Activated T-helper 1 cell treated with anti-CD3 and anti-CD28 coated beads, Interleukin-2, amount 50 U/mL, for 16 hours (primary cell): ENCODE measurements around the gene PRDM16.
"Not testable (repeated sequence)": the region's sequence is repeated elsewhere in the genome, so short reads cannot be mapped to it uniquely, and the experiment has no call there.

Experiments
- DNase-seq, 2 donors: peaks; one replicate each; pipeline ENCODE4 v3.0.0-alpha.2; 2020; ENCODE audit warnings: low read depth in 1 of 2, low spot score in 1 of 2

PRDM16 gene

GRCh38 chr1:3080053-3080955 is 11.3 kb downstream of the PRDM16 start:
- no peak for DNase-seq

GRCh38 chr1:3081171-3081683 is 12.2 kb downstream of the PRDM16 start:
- DNase-seq = no peak

- DNase-seq = no peak
These were observed 13.0 kb downstream of the PRDM16 start for GRCh38 chr1:3082051-3082450.

- DNase-seq = no peak
These were observed 13.8 kb downstream of the PRDM16 start for GRCh38 chr1:3082571-3083516.

- DNase-seq = no peak
These were observed 15.2 kb downstream of the PRDM16 start for GRCh38 chr1:3084154-3084553.

GRCh38 chr1:3084726-3085125 is 15.7 kb downstream of the PRDM16 start:
- DNase-seq = no peak

- DNase-seq = no peak
These were observed 16.7 kb downstream of the PRDM16 start for GRCh38 chr1:3085721-3086120.

GRCh38 chr1:3086272-3086974 is 17.4 kb downstream of the PRDM16 start:
- DNase-seq = no peak

- DNase-seq = no peak
These were observed 18.0 kb downstream of the PRDM16 start for GRCh38 chr1:3087049-3087448.

- DNase-seq = not testable (repeated sequence)
These were observed 19.1 kb downstream of the PRDM16 start for GRCh38 chr1:3087946-3088668.

GRCh38 chr1:3089490-3089889 is 20.5 kb downstream of the PRDM16 start:
- DNase-seq = no peak

- DNase-seq = no peak
These were observed 22.3 kb downstream of the PRDM16 start for GRCh38 chr1:3091334-3091733.

GRCh38 chr1:3092530-3092929 is 23.5 kb downstream of the PRDM16 start:
- no peak for DNase-seq

GRCh38 chr1:3093898-3094626 is 25.1 kb downstream of the PRDM16 start:
- DNase-seq = no peak

GRCh38 chr1:3094863-3095780 is 26.1 kb downstream of the PRDM16 start:
- no peak for DNase-seq

- DNase-seq = no peak
These were observed 27.3 kb downstream of the PRDM16 start for GRCh38 chr1:3096345-3096744.

GRCh38 chr1:3097231-3097630 is 28.2 kb downstream of the PRDM16 start:
- no peak for DNase-seq

- DNase-seq = no peak
These were observed 28.9 kb downstream of the PRDM16 start for GRCh38 chr1:3097861-3098260.

- no peak for DNase-seq
These were observed 30.9 kb downstream of the PRDM16 start for GRCh38 chr1:3099861-3100260.
